SIG-M5 treated with dmso at 0.1 percent for 504 hours (cell line): ENCODE measurements around the gene FUNDC2.
"Not testable (repeated sequence)": the region's sequence is repeated elsewhere in the genome, so short reads cannot be mapped to it uniquely, and the experiment has no call there.

Source experiments
- DNase-seq: peaks from one replicate; lab custom pipeline; 2025; ENCODE audit not compliant: unreplicated experiment; lab: John Stamatoyannopoulos, UW

FUNDC2 gene

GRCh38 chrX:155026727-155027508 lies at the start of gene FUNDC2:
TSS of gene FUNDC2 (plus strand) at chrX:155026844. CDS start at chrX:155026939, 95 bp downstream.
- peak; percentile 86 for DNase-seq

DNA sequence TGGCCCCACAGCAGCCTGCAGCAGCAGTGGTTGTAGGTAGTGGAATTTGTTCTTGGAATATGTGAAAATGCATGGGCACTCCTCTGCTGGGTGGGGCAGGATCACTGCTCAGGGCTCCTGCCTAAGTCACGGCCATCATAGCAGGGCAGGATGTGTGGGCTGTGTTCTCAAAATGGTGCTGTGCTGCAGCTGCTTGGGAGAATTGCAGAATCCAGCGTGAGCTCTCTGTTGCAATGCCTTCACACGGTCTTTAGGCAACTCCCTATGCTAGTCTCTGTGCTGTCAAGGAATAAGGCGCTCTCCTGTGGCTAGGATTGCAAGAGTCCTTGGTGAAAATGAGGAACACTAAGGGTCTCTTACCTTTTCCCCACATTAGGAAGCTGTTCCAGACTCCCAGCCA lies 47.0 kb upstream of the FUNDC2 start:
- peak; percentile 69 for DNase-seq

DNA sequence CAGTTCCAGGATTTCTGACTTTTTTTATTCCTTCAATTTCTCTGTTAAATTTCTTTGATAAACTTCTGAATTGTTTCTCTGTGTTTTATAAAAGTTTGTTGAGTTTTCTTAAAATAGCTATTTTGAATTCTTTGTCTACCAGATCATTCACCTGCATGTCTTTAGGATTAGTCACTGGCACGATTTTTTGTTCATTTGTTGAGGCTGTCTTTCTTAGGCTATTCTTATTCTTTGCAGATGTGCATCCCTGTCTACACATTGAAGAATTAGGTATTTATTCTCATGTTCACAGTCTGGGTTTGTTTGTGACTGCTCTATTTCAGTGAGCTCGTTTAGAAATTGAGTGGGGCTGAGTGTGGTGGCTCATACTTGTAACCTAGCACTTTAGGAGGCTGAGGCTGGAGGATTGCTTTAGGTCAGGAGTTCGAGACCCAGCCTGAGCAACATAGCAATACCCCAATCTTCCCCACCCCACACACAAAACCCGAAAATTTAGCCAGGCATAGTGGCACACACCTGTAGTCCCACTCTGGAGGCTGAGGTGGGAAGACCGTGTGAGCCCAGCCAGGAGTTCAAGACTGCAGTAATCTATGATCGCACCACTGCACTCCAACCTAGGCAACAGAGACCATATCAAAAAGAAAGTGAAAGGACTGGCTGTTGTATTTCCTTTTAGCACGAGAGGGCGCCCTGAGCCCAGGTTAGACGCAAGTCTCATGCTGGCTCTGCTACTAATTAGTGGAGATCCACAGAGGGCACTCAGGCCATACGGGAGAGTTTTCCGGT lies 46.1 kb upstream of the FUNDC2 start:
- peak; percentile 80 for DNase-seq

DNA sequence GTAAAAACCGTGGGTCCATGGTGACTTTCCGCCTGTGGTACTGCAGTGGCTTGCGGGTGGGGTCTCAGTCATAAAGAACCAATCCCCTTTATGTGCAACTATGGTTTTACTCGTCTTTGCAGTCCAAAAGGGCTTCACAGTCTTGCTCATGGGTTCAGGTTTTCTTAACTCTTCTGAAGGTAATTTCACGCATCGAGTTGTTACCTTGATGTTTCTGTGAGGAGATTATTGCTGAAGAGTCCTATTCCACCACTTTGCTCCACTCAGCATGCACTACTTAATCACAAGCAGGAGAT lies 45.6 kb upstream of the FUNDC2 start:
- no peak for DNase-seq

- DNase-seq = no peak
Observed at GRCh38 chrX:154986826-154987575, 39.6 kb upstream of the FUNDC2 start.

DNA sequence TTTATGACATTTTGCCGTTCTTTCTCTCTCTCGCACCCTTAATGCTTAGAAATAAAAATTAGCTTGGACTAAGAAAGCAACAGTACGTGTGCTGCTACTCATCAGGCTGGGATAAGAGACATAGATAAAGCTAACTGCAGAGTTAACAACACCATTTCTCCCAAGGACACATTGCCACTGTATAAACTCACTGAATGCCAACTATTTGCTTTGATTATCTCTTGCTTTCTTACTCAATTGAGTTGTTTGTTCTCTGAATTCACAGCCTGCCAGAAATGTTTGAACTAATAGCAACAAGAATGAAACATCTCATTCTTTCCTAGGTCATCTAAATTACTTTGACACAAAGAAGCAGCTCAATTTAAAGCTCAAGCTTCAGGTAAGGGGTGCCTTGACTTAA lies 38.7 kb upstream of the FUNDC2 start:
- no peak for DNase-seq

DNA sequence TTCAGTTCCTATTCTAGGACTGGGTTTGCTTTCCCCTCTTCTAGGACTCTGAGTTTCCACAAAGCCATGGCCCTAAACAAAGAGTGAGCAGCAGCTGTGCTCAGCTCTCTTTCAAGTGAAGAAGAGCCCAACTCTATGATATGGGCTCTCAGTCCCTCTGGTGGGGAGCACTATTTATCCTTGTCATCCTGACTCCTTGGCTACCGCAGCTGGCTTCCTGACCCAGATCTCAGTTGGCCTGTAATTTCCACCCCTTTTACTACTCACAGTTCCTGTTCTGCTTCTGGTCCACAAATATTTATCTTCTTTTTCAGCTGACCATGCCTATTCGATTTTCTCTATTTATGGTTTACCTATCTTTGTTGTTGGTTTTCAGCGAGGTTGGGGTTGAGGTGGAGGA lies 37.9 kb upstream of the FUNDC2 start:
- DNase-seq = no peak

- no peak for DNase-seq
Observed at GRCh38 chrX:154990496-154990895, 36.1 kb upstream of the FUNDC2 start.

GRCh38 chrX:154991039-154991438 lies 35.6 kb upstream of the FUNDC2 start:
- DNase-seq = no peak

GRCh38 chrX:154991476-154991875 lies 35.2 kb upstream of the FUNDC2 start:
- no peak for DNase-seq

DNA sequence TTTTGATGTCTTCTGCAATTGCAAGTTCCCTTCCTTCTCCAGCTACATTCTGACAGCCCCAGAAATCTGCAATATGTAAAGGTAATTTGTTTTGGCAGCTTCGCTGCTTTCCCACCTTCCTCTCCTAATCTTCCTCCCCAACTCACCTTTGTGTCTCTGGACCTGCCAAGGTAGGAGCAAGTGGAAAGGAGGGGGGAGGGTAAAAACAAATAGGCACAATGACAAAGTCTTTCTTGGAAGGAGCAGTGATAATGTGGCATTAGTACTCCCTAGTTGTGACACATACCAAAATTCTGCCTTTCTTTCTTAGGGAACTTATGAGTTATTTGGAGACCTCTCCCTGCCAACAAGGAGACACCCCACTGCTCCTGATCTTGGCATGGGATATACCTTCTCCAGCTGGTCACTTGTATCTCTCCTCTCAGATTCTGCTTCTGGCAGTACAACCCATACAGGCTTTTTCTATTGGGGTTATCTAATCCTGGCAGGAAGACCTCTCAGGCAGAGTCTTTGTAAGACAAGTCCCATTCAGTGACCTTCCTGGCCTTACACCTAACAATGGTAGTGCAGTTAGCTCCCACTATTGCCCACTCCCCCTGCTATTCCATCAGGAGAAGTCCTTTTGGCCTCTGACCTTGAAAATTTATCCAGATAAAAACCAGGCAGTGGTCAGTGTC lies 28.3 kb upstream of the FUNDC2 start:
- no peak for DNase-seq

DNA sequence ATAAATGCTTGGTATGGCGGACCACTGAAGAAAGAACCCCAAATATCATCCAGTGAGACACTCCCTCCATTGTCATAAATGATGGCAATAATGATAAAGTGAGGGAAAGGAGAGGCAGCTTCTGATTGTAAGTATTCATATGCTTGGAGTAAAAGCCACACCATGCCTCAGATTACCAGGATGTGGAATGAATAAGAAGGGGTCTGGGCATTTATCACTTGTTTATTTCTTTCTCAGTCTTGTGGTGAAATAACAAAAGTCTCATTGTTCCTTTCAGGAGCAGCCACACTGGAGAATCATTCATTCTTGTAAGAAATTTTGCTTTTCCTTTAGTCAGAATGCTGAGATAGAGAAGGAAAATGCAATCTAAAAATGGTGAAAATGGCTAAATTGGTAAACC lies 25.8 kb upstream of the FUNDC2 start:
- DNase-seq = no peak

DNA sequence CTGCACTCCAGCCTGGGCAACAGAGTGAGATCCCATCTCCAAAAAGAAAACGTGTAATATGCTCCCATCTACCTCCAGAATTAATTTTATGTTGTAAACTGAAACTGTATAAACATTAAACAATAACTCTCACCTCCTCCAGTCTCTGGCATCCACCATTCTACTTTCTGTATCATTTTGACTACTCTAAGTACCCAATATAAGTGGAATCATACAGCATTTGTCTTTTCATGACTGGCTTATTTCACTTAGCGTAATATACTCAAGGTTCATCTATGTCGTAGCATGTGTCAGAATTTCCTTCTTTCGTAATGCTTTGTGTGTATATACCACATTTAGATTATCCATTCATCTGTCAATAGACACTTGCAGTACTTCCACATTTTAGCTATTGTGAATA lies 24.8 kb upstream of the FUNDC2 start:
- DNase-seq = no peak

GRCh38 chrX:155005190-155005589 lies 21.5 kb upstream of the FUNDC2 start:
- no peak for DNase-seq

DNA sequence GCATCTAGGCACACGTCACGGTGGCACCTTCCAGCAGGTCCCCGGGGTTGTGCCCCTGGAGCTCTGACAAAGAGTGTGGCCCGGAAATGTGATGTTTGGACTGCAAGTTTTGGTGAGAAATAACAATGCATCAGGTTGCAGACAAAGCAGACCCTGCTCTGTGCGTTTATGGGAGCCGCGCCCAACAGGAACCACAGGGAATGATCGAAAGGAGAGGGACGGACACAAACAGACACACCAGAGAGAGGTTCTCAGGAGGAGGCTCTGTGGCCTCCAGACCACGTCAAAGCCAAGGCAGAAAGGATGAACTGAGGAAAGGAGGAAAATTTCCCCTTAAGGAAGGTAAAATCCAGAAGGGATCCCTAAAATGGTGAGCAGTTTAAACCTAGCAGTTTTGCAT lies 20.3 kb upstream of the FUNDC2 start:
- DNase-seq = not testable (repeated sequence)

GRCh38 chrX:155006913-155007671 lies 19.6 kb upstream of the FUNDC2 start:
- DNase-seq = not testable (repeated sequence)

- DNase-seq = not testable (repeated sequence)
Observed at GRCh38 chrX:155008578-155008977, 18.1 kb upstream of the FUNDC2 start.

- DNase-seq = no peak
Observed at GRCh38 chrX:155009994-155010472, 16.6 kb upstream of the FUNDC2 start.

- no peak for DNase-seq
Observed at GRCh38 chrX:155020591-155020990, 6.1 kb upstream of the FUNDC2 start.

DNA sequence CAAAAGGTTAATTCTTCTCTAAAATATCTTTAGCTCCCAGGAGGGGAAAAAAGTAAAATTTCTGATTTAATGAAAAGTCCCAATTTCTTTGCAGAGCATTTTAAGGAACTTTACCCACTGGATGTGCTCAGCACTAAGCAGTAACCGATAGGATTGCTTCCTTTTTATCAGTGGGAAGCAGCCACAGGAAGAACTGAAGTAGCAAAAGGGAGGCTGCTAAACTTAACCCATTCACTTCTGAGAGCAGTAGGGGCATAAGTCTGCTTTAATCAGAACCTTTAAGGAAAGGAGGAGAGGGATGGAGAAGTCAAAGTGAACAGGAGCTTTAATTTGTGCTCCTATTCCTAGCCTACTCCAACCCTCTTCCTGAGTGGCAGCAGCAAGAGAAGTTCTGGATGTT lies 4.1 kb upstream of the FUNDC2 start, which contains the start of gene F8:
Gene F8, minus strand, starts transcription at position 139 of the 400 bp plus-strand sequence. CDS start 171 bp downstream, outside the sequence.
- DNase-seq = no peak
